ENCODE data around the gene TSPAN9.

GRCh38 chr12:3195337-3195736, 118.2 kb downstream of the TSPAN9 start:
- TF ChIP-seq CTCF (IDR thresholded peaks at IDR 0.05; ENCODE audit: low read depth, low read length, missing input control) (no peak), FOXA1 (IDR thresholded peaks at IDR 0.05) (no peak), GABPA (IDR thresholded peaks at IDR 0.05 in 1 of 2, conservative IDR thresholded peaks at IDR 0.05 in 1 of 2) (no peak), ATF3 (IDR thresholded peaks at IDR 0.05) (no peak), NR2F2 (IDR thresholded peaks at IDR 0.05) (no peak), YY1 (IDR thresholded peaks at IDR 0.05) (no peak), SP1 (IDR thresholded peaks at IDR 0.05) (no peak), REST (IDR thresholded peaks at IDR 0.05) (no peak), ZBTB33 (IDR thresholded peaks at IDR 0.05) (no peak), JUND (IDR thresholded peaks at IDR 0.05) (no peak), MAX (IDR thresholded peaks at IDR 0.05) (no peak), TAF1 (conservative IDR thresholded peaks at IDR 0.05) (no peak)

All from liver (tissue), 3 donors.